HEK293 (cell line): ENCODE results near the gene SESN2.
A peak's percentile ranks its signal among the peaks of the same experiment; 100 is the strongest.

Experiments used
- CTCF ChIA-PET: fragments of 350-600 bp; formaldehyde crosslinking; extraction: SDS; loops from one replicate; lab custom pipeline; 2021; ENCODE audit warnings: antibody characterized with exemption; lab: Yijun Ruan, JAX
- POLR2A ChIA-PET: fragments of 300-600 bp; formaldehyde crosslinking; extraction: SDS; loops from one replicate; lab custom pipeline; 2020; ENCODE audit warnings: antibody characterized with exemption, inconsistent platforms; lab: Yijun Ruan, JAX
- H3K27ac ChIP-seq: fragments of 200-500 bp; sonication (Bioruptor generic); 2 replicates; pipeline ENCODE4 v1.5.1; 2014; ENCODE audit warnings: low read depth, low read length, control low read depth, inconsistent platforms; ENCODE audit errors: extremely low read depth
- H3K36me3 ChIP-seq, 2 experiments: fragments of 200-500 bp in 1 of 2; sonication (Bioruptor generic) in 1 of 2; 1 replicate in 1 of 2; 2 replicates in 1 of 2; pipeline ENCODE4 v1.5.1; 2014 to 2017; ENCODE audit warnings: inconsistent platforms in 2 of 2, low read length in 2 of 2; ENCODE audit not compliant: control insufficient read depth in 2 of 2, insufficient read depth in 1 of 2
- H3K4me1 ChIP-seq: fragments of 200-500 bp; sonication (Bioruptor generic); 2 replicates; pipeline ENCODE4 v1.5.1; 2014; ENCODE audit warnings: mild to moderate bottlenecking, low read length, inconsistent platforms; ENCODE audit not compliant: control insufficient read depth, insufficient read depth
- H3K4me3 ChIP-seq: 2 replicates; pipeline ENCODE4 v1.5.1; 2011; ENCODE audit warnings: low read depth, mild to moderate bottlenecking, control low read depth, low read length, moderate library complexity
- H3K9me3 ChIP-seq: fragments of 200-500 bp; sonication (Bioruptor generic); 2 replicates; pipeline ENCODE4 v1.5.1; 2014; ENCODE audit warnings: low read depth, low read length, inconsistent platforms; ENCODE audit not compliant: control insufficient read depth, insufficient read depth
- HOXC10 ChIP-seq: sonication (generic); formaldehyde crosslinking; IDR thresholded peaks from 2 replicates; pipeline ENCODE4 v1.8.1; 2023; ENCODE audit warnings: mild to moderate bottlenecking, missing genetic modification reagents
- KLF10 ChIP-seq: fragments of 450-650 bp; IDR thresholded peaks from 2 replicates; pipeline ENCODE4 v1.5.1; 2018; ENCODE audit warnings: missing biosample characterization, mild to moderate bottlenecking, missing genetic modification characterization
- KLF16 ChIP-seq: fragments of 450-650 bp; formaldehyde crosslinking; IDR thresholded peaks from 2 replicates; pipeline ENCODE4 v1.5.1; 2017; ENCODE audit warnings: missing biosample characterization, missing genetic modification characterization
- MEIS1 ChIP-seq: sonication (generic); formaldehyde crosslinking; IDR thresholded peaks from 2 replicates; pipeline ENCODE4 v1.8.1; 2022; ENCODE audit warnings: missing genetic modification reagents, mild to moderate bottlenecking, borderline replicate concordance
- SCRT1 ChIP-seq: fragments of 450-650 bp; formaldehyde crosslinking; IDR thresholded peaks from 2 replicates; pipeline ENCODE4 v1.5.1; 2016; ENCODE audit warnings: missing biosample characterization, missing genetic modification characterization, borderline replicate concordance
- SCRT2 ChIP-seq: fragments of 450-650 bp; formaldehyde crosslinking; IDR thresholded peaks from 2 replicates; pipeline ENCODE4 v1.5.1; 2016; ENCODE audit warnings: missing biosample characterization, missing genetic modification characterization
- SP3 ChIP-seq: fragments of 450-650 bp; formaldehyde crosslinking; IDR thresholded peaks from 2 replicates; pipeline ENCODE4 v1.5.1; 2016; ENCODE audit warnings: missing biosample characterization, missing genetic modification characterization
- TCF7L2 ChIP-seq: IDR thresholded peaks from 2 replicates; pipeline ENCODE4 v1.6.1; 2011; ENCODE audit warnings: low read depth, mild to moderate bottlenecking, inconsistent platforms, low read length, moderate library complexity, borderline replicate concordance
- WT1 ChIP-seq: fragments of 450-650 bp; formaldehyde crosslinking; IDR thresholded peaks from 2 replicates; pipeline ENCODE4 v1.5.1; 2016; ENCODE audit warnings: missing biosample characterization, missing genetic modification characterization
- ZNF10 ChIP-seq: fragments of 450-650 bp; formaldehyde crosslinking; IDR thresholded peaks from 2 replicates; pipeline ENCODE4 v1.5.1; 2017; ENCODE audit warnings: missing biosample characterization, missing genetic modification characterization
- ZNF211 ChIP-seq: fragments of 450-650 bp; formaldehyde crosslinking; IDR thresholded peaks from 2 replicates; pipeline ENCODE4 v1.5.1; 2016; ENCODE audit warnings: low read depth, missing biosample characterization, missing genetic modification characterization
- ZNF266 ChIP-seq: fragments of 450-650 bp; formaldehyde crosslinking; IDR thresholded peaks from 2 replicates; pipeline ENCODE4 v1.5.1; 2016; ENCODE audit warnings: missing biosample characterization, missing genetic modification characterization, low read depth
- ZNF600 ChIP-seq: fragments of 450-650 bp; formaldehyde crosslinking; IDR thresholded peaks from 2 replicates; pipeline ENCODE4 v1.5.1; 2016; ENCODE audit warnings: missing biosample characterization, missing genetic modification characterization
- ZNF610 ChIP-seq: fragments of 450-650 bp; formaldehyde crosslinking; IDR thresholded peaks from 2 replicates; pipeline ENCODE4 v1.5.1; 2016; ENCODE audit warnings: missing biosample characterization, missing genetic modification characterization, borderline replicate concordance
- ZNF660 ChIP-seq: fragments of 450-650 bp; IDR thresholded peaks from 2 replicates; pipeline ENCODE4 v1.5.1; 2018; ENCODE audit warnings: missing biosample characterization, mild to moderate bottlenecking, missing genetic modification characterization
- ZNF677 ChIP-seq: fragments of 450-650 bp; IDR thresholded peaks from 2 replicates; pipeline ENCODE4 v1.5.0; 2018; ENCODE audit warnings: missing biosample characterization, mild to moderate bottlenecking, missing genetic modification characterization, moderate library complexity
- ZNF76 ChIP-seq: fragments of 450-650 bp; formaldehyde crosslinking; IDR thresholded peaks from 2 replicates; pipeline ENCODE4; 2016; ENCODE audit warnings: low read depth, missing biosample characterization, missing genetic modification characterization, borderline replicate concordance
- ZNF785 ChIP-seq: fragments of 450-650 bp; formaldehyde crosslinking; IDR thresholded peaks from 2 replicates; pipeline ENCODE4 v1.5.1; 2016; ENCODE audit warnings: missing biosample characterization, missing genetic modification characterization
- TF ChIP-seq, protein P1 (sequence below): fragments of 450-650 bp; formaldehyde crosslinking; IDR thresholded peaks from 2 replicates; pipeline ENCODE4 v1.5.1; 2017; ENCODE audit warnings: missing biosample characterization, missing genetic modification characterization
- TF ChIP-seq, protein P2 (sequence below): fragments of 450-650 bp; formaldehyde crosslinking; IDR thresholded peaks from 2 replicates; pipeline ENCODE4 v1.5.1; 2017; ENCODE audit warnings: missing biosample characterization, mild to moderate bottlenecking, missing genetic modification characterization, moderate library complexity
- TF ChIP-seq, protein P3 (sequence below): fragments of 450-650 bp; formaldehyde crosslinking; IDR thresholded peaks from 2 replicates; pipeline ENCODE4 v1.5.1; 2016; ENCODE audit warnings: missing biosample characterization, missing genetic modification characterization
- TF ChIP-seq, protein P4 (sequence below): fragments of 450-650 bp; IDR thresholded peaks from 2 replicates; pipeline ENCODE4 v1.5.1; 2018; ENCODE audit warnings: missing biosample characterization, mild to moderate bottlenecking, missing genetic modification characterization

The SESN2 gene

DNA sequence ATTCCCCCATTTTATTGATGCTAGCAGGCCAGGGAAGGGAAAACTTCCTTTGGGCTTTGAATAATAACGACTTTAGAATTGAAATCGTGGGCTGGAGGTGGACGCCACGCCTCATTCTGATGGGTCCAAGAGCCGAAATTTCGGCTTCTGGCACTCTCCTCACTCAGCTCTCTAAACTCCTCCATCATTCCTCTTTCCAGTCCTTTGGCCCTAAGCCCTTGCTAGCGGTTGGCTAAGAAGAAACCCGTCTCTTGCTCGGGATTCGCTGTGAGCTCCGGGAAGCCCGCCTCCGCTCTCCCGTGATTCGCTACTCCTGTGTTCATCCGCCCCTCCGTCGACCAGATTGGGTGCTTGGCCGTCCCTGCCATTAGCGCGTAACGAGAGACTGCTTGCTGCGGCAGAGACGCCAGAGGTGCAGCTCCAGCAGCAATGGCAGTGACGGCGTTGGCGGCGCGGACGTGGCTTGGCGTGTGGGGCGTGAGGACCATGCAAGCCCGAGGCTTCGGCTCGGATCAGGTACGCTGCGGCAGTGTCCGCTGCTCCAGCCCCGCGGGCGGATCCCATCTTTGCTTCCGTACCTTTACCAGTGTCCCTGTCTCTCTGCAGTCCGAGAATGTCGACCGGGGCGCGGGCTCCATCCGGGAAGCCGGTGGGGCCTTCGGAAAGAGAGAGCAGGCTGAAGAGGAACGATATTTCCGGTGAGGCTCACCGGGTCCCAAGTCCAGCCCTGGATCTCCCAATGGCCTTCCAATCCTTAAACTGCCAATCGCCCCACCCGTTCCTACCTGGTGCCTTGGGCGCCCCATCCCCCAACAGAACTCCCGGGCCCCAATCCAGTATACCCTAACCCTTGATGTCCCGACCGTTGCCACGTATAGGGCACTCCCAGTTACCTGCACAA, 23.3 kb upstream of the SESN2 start, which contains the start of gene ATP5IF1 (continued):
- TF ChIP-seq WT1 (tag by site-specific recombination), result peak; percentile 33; the same call in 1 of the 2 replicates
- TF ChIP-seq TCF7L2, result no peak
- no peak; the same call in 1 of the 2 replicates for TF ChIP-seq ZNF660 (tag by site-specific recombination)
- TF ChIP-seq, all 188 proteins: peak for 51

DNA sequence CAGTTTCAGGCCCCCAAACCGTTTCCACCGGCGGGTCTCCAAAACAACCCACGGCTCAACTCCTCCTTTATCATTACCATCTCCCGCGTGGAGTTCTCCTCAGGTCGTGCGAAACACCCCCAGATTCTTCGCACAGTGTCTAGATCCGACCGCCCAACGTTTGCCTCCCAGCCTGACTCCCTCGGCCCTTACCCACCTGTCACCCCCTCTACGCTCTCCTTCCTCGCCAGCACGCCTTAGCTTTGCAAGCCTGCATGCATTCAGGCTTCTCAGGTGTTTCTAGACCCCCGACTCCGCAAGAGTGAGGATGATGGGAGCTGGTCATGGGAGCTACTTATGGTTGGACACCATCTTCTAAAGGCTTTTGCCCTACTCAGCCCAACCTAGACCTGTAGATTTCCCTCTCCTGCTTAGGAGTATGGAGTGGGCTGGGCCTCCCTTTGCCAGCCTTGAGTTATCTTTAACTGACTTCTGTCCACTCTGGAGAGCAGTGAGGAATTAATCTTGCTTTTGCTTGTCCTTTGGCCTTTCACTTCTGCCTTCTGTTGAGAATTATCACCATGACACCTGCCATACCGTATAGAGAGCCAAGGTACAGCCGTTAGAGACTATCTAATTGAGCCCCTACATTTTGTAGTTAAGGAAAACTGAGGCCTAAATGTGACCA, 22.5 kb upstream of the SESN2 start:
- ChIA-PET CTCF (interaction anchor here (0.7 to 2.9 kb wide), 4 partner anchors 9 to 640 kb away, joined by 3 to 14 read pairs (median 6); no protein-coding TSS in a partner anchor), POLR2A (interaction anchor here (0.5 to 1.5 kb wide), 10 partner anchors 9 to 406 kb away, joined by 3 to 23 read pairs (median 4); partner anchors contain the start of genes MED18, PPP1R8 and SESN2)
- TF ChIP-seq MEIS1 (no peak), ZNF10 (tag by site-specific recombination) (peak; percentile 72; the same call in 1 of the 2 replicates), ZNF600 (tag by site-specific recombination) (peak; percentile 36; the same call in 1 of the 2 replicates), HOXC10 (CRISPR knock-in tag) (no peak), ZNF677 (no peak), ZNF76 (0 out of 2 replicates have a peak, but pooled peaks have one; percentile 11), SCRT2 (tag by site-specific recombination) (peak; percentile 86), ZNF266 (tag by site-specific recombination) (no peak), SP3 (tag by site-specific recombination) (no peak), KLF10 (no peak), ZNF211 (no peak), KLF16 (tag by site-specific recombination) (0 out of 2 replicates have a peak, but pooled peaks have one; percentile 1), ZNF610 (tag by site-specific recombination) (no peak), SCRT1 (tag by site-specific recombination) (peak; percentile 84), ZNF785 (no peak)
- TF ChIP-seq, protein P1, sequence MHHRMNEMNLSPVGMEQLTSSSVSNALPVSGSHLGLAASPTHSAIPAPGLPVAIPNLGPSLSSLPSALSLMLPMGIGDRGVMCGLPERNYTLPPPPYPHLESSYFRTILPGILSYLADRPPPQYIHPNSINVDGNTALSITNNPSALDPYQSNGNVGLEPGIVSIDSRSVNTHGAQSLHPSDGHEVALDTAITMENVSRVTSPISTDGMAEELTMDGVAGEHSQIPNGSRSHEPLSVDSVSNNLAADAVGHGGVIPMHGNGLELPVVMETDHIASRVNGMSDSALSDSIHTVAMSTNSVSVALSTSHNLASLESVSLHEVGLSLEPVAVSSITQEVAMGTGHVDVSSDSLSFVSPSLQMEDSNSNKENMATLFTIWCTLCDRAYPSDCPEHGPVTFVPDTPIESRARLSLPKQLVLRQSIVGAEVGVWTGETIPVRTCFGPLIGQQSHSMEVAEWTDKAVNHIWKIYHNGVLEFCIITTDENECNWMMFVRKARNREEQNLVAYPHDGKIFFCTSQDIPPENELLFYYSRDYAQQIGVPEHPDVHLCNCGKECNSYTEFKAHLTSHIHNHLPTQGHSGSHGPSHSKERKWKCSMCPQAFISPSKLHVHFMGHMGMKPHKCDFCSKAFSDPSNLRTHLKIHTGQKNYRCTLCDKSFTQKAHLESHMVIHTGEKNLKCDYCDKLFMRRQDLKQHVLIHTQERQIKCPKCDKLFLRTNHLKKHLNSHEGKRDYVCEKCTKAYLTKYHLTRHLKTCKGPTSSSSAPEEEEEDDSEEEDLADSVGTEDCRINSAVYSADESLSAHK (tag by site-specific recombination), result peak; percentile 79
- TF ChIP-seq, protein P2, sequence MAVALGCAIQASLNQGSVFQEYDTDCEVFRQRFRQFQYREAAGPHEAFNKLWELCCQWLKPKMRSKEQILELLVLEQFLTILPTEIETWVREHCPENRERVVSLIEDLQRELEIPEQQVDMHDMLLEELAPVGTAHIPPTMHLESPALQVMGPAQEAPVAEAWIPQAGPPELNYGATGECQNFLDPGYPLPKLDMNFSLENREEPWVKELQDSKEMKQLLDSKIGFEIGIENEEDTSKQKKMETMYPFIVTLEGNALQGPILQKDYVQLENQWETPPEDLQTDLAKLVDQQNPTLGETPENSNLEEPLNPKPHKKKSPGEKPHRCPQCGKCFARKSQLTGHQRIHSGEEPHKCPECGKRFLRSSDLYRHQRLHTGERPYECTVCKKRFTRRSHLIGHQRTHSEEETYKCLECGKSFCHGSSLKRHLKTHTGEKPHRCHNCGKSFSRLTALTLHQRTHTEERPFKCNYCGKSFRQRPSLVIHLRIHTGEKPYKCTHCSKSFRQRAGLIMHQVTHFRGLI, result peak; percentile 96
- TF ChIP-seq, protein P3, sequence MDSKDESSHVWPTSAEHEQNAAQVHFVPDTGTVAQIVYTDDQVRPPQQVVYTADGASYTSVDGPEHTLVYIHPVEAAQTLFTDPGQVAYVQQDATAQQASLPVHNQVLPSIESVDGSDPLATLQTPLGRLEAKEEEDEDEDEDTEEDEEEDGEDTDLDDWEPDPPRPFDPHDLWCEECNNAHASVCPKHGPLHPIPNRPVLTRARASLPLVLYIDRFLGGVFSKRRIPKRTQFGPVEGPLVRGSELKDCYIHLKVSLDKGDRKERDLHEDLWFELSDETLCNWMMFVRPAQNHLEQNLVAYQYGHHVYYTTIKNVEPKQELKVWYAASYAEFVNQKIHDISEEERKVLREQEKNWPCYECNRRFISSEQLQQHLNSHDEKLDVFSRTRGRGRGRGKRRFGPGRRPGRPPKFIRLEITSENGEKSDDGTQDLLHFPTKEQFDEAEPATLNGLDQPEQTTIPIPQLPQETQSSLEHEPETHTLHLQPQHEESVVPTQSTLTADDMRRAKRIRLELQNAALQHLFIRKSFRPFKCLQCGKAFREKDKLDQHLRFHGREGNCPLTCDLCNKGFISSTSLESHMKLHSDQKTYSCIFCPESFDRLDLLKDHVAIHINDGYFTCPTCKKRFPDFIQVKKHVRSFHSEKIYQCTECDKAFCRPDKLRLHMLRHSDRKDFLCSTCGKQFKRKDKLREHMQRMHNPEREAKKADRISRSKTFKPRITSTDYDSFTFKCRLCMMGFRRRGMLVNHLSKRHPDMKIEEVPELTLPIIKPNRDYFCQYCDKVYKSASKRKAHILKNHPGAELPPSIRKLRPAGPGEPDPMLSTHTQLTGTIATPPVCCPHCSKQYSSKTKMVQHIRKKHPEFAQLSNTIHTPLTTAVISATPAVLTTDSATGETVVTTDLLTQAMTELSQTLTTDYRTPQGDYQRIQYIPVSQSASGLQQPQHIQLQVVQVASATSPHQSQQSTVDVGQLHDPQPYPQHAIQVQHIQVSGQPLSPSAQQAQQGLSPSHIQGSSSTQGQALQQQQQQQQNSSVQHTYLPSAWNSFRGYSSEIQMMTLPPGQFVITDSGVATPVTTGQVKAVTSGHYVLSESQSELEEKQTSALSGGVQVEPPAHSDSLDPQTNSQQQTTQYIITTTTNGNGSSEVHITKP (tag by site-specific recombination), result peak; percentile 87
- TF ChIP-seq, protein P4, sequence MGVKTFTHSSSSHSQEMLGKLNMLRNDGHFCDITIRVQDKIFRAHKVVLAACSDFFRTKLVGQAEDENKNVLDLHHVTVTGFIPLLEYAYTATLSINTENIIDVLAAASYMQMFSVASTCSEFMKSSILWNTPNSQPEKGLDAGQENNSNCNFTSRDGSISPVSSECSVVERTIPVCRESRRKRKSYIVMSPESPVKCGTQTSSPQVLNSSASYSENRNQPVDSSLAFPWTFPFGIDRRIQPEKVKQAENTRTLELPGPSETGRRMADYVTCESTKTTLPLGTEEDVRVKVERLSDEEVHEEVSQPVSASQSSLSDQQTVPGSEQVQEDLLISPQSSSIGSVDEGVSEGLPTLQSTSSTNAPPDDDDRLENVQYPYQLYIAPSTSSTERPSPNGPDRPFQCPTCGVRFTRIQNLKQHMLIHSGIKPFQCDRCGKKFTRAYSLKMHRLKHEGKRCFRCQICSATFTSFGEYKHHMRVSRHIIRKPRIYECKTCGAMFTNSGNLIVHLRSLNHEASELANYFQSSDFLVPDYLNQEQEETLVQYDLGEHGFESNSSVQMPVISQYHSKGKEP (tag by site-specific recombination), result no peak
- Histone ChIP-seq H3K4me3 (peak overlapping the region; percentile 77), H3K36me3 (peaks cover 0 to 28% of the 10 kb centered on the region in 2 experiments; a peak in 1 of 3 replicates), H3K4me1 (0 out of 2 replicates have a peak, but pooled peaks cover 3% of the 10 kb centered on the region), H3K27ac (peak overlapping the region; percentile 48; the same call in 1 of the 2 replicates), H3K9me3 (no peaks in the 10 kb centered on the region)
